ENCODE results near the gene NFRKB. TPM values are rescaled to one million over a fixed set of nuclear protein-coding genes. Genes with fewer than 3 reads are reported as not detected.

NFRKB gene
- total RNA-seq, 1 experiment from 2014 or later, result 27.4 TPM

GRCh38 chr11:129933891-129934290 is 38.5 kb upstream of the NFRKB start:
- ChIA-PET RAD21 (ENCODE audit: low non-redundant PET in 1 of 2, low total read pairs in 2 of 2, uncharacterized antibody in 2 of 2, unreplicated experiment in 2 of 2) (no interaction called here), POLR2A (no interaction called here), CTCF (interaction anchor here (1.2 kb wide), 1 partner anchor 213 kb away, joined by 3 read pairs; no protein-coding TSS in a partner anchor)
- Histone ChIP-seq H3K9me3 (ENCODE audit: control insufficient read depth in 1 of 2, insufficient read depth in 1 of 2, low read depth in 1 of 2, low read length in 2 of 2) (no peaks in the 10 kb centered on the region), H3K36me3 (ENCODE audit: control insufficient read depth in 1 of 2, insufficient read depth in 2 of 2, low read length in 2 of 2) (no peaks in the 10 kb centered on the region), H3K4me3 (replicated peaks in 1 of 2; ENCODE audit: low read depth in 1 of 2, low read length in 2 of 2) (no peak overlapping the region), H4K20me1 (ENCODE audit: insufficient read depth) (no peaks in the 10 kb centered on the region), H3K4me1 (ENCODE audit: control insufficient read depth in 1 of 2, insufficient read depth in 2 of 2, low read length in 2 of 2) (peaks cover 0 to 10% of the 10 kb centered on the region in 2 experiments; a peak in 1 of 4 replicates), H3K9me2 (ENCODE audit: insufficient read depth) (no peaks in the 10 kb centered on the region), H3K27ac (ENCODE audit: low read depth, low read length) (no peak overlapping the region), H3K79me2 (ENCODE audit: insufficient read depth, low read length) (no peaks in the 10 kb centered on the region), H3K27me3 (ENCODE audit: insufficient read depth, low read length) (no peaks in the 10 kb centered on the region), H3K4me2 (ENCODE audit: low read length) (no peak overlapping the region), H2AFZ (ENCODE audit: low read depth, low read length, poor library complexity, severe bottlenecking) (no peak overlapping the region), H3K9ac (ENCODE audit: low read length) (no peak overlapping the region)
- ATAC-seq (no peak), DNase-seq (ENCODE audit: low read depth, low spot score) (no peak)
- no peak for TF ChIP-seq ZBTB33 (IDR thresholded peaks at IDR 0.05; ENCODE audit: extremely low read depth, insufficient replicate concordance, low read length)
- no peak for TF ChIP-seq POLR2AphosphoS5 (IDR thresholded peaks at IDR 0.05; ENCODE audit: low read depth, low read length)
- TF ChIP-seq SP1 (IDR thresholded peaks at IDR 0.05; ENCODE audit: low read depth), result no peak
- no TSS peak for BruUV-seq (replicated peaks)
- intact Hi-C loops (cut with micrococcal nuclease), result no loop called here

- CTCF ChIA-PET, result interaction anchor here (1.2 kb wide), 1 partner anchor 213 kb away, joined by 3 read pairs; no protein-coding TSS in a partner anchor
- ATAC-seq, result no peak
- H3K4me2 ChIP-seq (ENCODE audit: low read length), result no peak overlapping the region
- no peaks in the 10 kb centered on the region for H3K9me2 ChIP-seq (ENCODE audit: insufficient read depth)
- RAD21 ChIA-PET (ENCODE audit: low non-redundant PET in 1 of 2, low total read pairs in 2 of 2, uncharacterized antibody in 2 of 2, unreplicated experiment in 2 of 2), result no interaction called here
- H3K4me1 ChIP-seq (ENCODE audit: control insufficient read depth in 1 of 2, insufficient read depth in 2 of 2, low read length in 2 of 2), result peaks cover 0 to 10% of the 10 kb centered on the region in 2 experiments; a peak in 1 of 4 replicates
- no peak overlapping the region for H3K27ac ChIP-seq (ENCODE audit: low read depth, low read length)
- H3K36me3 ChIP-seq (ENCODE audit: control insufficient read depth in 1 of 2, insufficient read depth in 2 of 2, low read length in 2 of 2), result no peaks in the 10 kb centered on the region
- no peaks in the 10 kb centered on the region for H3K27me3 ChIP-seq (ENCODE audit: insufficient read depth, low read length)
- H3K9me3 ChIP-seq (ENCODE audit: control insufficient read depth in 1 of 2, insufficient read depth in 1 of 2, low read depth in 1 of 2, low read length in 2 of 2), result no peaks in the 10 kb centered on the region
- H3K4me3 ChIP-seq (replicated peaks in 1 of 2; ENCODE audit: low read depth in 1 of 2, low read length in 2 of 2), result no peak overlapping the region
- BruUV-seq (replicated peaks), result no TSS peak
- TF ChIP-seq JUND (IDR thresholded peaks at IDR 0.05) (no peak), EZH2phosphoT487 (IDR thresholded peaks at IDR 0.05; ENCODE audit: borderline replicate concordance) (no peak), RAD21 (IDR thresholded peaks at IDR 0.05; ENCODE audit: low read depth) (no peak), CBX3 (IDR thresholded peaks at IDR 0.05; ENCODE audit: low read depth) (no peak), CTCF (IDR thresholded peaks at IDR 0.05 in 2 of 3, conservative IDR thresholded peaks at IDR 0.05 in 1 of 3; ENCODE audit: borderline replicate concordance in 1 of 3, insufficient read depth in 1 of 3, low read depth in 2 of 3, low read length in 2 of 3) (no peak), TCF7L2 (IDR thresholded peaks at IDR 0.05; ENCODE audit: borderline replicate concordance, extremely low read depth, insufficient read depth, insufficient read length) (no peak), SRF (IDR thresholded peaks at IDR 0.05; ENCODE audit: low read depth) (no peak)
- no peak overlapping the region for H3K9ac ChIP-seq (ENCODE audit: low read length)
- POLR2A ChIA-PET, result no interaction called here
- no peaks in the 10 kb centered on the region for H3K79me2 ChIP-seq (ENCODE audit: insufficient read depth, low read length)
- DNase-seq (ENCODE audit: low read depth, low spot score), result no peak
- intact Hi-C loops (cut with micrococcal nuclease), result no loop called here
- no peaks in the 10 kb centered on the region for H4K20me1 ChIP-seq (ENCODE audit: insufficient read depth)
- no peak overlapping the region for H2AFZ ChIP-seq (ENCODE audit: low read depth, low read length, poor library complexity, severe bottlenecking)
Observed at GRCh38 chr11:129933262-129933661, 37.9 kb upstream of the NFRKB start.
